Lower leg skin (tissue), 4 donors: ENCODE measurements around the gene BUD13. TPM values are rescaled to one million over a fixed set of nuclear protein-coding genes. Genes with fewer than 3 reads are reported as not detected.

Experiments used
- DNase-seq, 2 donors: peaks; one replicate each; pipeline ENCODE4 v3.0.0-alpha.2; 2019; ENCODE audit warnings: low spot score in 2 of 2
- H3K4me3 ChIP-seq: fragments of 200-600 bp; sonication (generic); 2 replicates; pipeline ENCODE4 v1.5.1; 2017; ENCODE audit warnings: mild to moderate bottlenecking, low read depth; ENCODE audit not compliant: poor library complexity, severe bottlenecking
- CTCF ChIP-seq, 3 donors: fragments of 450-650 bp; IDR thresholded peaks; one replicate each; pipeline ENCODE4 v1.5.1; 2016; ENCODE audit warnings: antibody characterized with exemption in 3 of 3, mild to moderate bottlenecking in 3 of 3, moderate library complexity in 2 of 3
- POLR2A ChIP-seq, 2 donors: fragments of 450-650 bp; IDR thresholded peaks; one replicate each; pipeline ENCODE4 v1.6.1; 2016 to 2017; ENCODE audit warnings: antibody characterized with exemption in 2 of 2, mild to moderate bottlenecking in 1 of 2, moderate library complexity in 1 of 2
- WGBS, 2 donors: methylation state at CpG; one replicate each; pipeline ENCODE4 v1.1.5; 2018; 5-methylcytosine and 5-hydroxymethylcytosine counted together
- intact Hi-C: fragments of 100-400 bp; cut with DNase I; formaldehyde crosslinking; loops from one replicate; pipeline ENCODE4 v1.15.0; 2023; ENCODE audit warnings: low total_unique reads
- total RNA-seq, 4 donors: library from RNA; depleted of rRNA; stranded (reverse); fragments of >200 nt; gene quantifications; one replicate each; pipeline ENCODE4 v1.1.0, GENCODE V29; 2016

Gene BUD13
- total RNA-seq, 4 donors from 2014 or later = 13.8 to 17.2 (median 15.8) TPM

- H3K4me3 ChIP-seq = no peak overlapping the region
- intact Hi-C loops = loop anchor here (5.0 kb wide), 1 partner anchor 316 kb away; no protein-coding TSS in a partner anchor
- WGBS, 2 donors = 29 to 32% methylated on average over 28 to 31 of the region's 31 CpGs
- TF ChIP-seq CTCF (IDR thresholded peaks at IDR 0.05) = peak in 1 of 3 donors; percentile 78
- TF ChIP-seq POLR2A (IDR thresholded peaks at IDR 0.05) = no peak
- DNase-seq = peak; percentile 57 to 96
These were observed 18.4 kb upstream of the BUD13 start for GRCh38 chr11:116791002-116791812.

- 86 to 88% methylated on average over 26 to 38 of the region's 53 CpGs for WGBS, 2 donors
- no peak for DNase-seq
- H3K4me3 ChIP-seq = no peak overlapping the region
- TF ChIP-seq CTCF (IDR thresholded peaks at IDR 0.05) = no peak
- TF ChIP-seq POLR2A (IDR thresholded peaks at IDR 0.05) = no peak
- intact Hi-C loops = loop anchor here (5.0 kb wide), 1 partner anchor 317 kb away; no protein-coding TSS in a partner anchor
These were observed 17.6 kb upstream of the BUD13 start for GRCh38 chr11:116790167-116791001.

- DNase-seq = no peak
- H3K4me3 ChIP-seq = no peak overlapping the region
- WGBS, 2 donors = 92 to 97% methylated on average over 4 of the region's 4 CpGs
- TF ChIP-seq POLR2A (IDR thresholded peaks at IDR 0.05) (no peak), CTCF (IDR thresholded peaks at IDR 0.05) (no peak)
- intact Hi-C loops = no loop called here
These were observed 16.2 kb upstream of the BUD13 start for GRCh38 chr11:116788975-116789374.

- DNase-seq = no peak
- WGBS, 2 donors = 53 to 61% methylated on average over 4 of the region's 4 CpGs
- TF ChIP-seq CTCF (IDR thresholded peaks at IDR 0.05) (no peak), POLR2A (IDR thresholded peaks at IDR 0.05) (no peak)
- intact Hi-C loops = no loop called here
- no peak overlapping the region for H3K4me3 ChIP-seq
These were observed 15.7 kb upstream of the BUD13 start for GRCh38 chr11:116788534-116788933.

- DNase-seq = peak; percentile 76 to 97
- intact Hi-C loops = no loop called here
- peak within 1 kb of the TSS; percentile 96 for H3K4me3 ChIP-seq
- WGBS, 2 donors = 1 to 2% methylated on average over 35 to 46 of the region's 56 CpGs
- TF ChIP-seq CTCF (IDR thresholded peaks at IDR 0.05) (no peak), POLR2A (IDR thresholded peaks at IDR 0.05) (peak in 1 of 2 donors; percentile 27)
These were observed 15.1 kb upstream of the BUD13 start, which contains the start of gene ZPR1 for GRCh38 chr11:116787786-116788486. Gene ZPR1 (minus strand): TSS chr11:116788023. CDS start chr11:116787990, 33 bp downstream.
